D721Med (cell line): Measurements from ENCODE around the gene USP12.
A peak's percentile ranks its signal among the peaks of the same experiment; 100 is the strongest.
"Not testable (repeated sequence)": the region's sequence is repeated elsewhere in the genome, so short reads cannot be mapped to it uniquely, and the experiment has no call there.

Experiments
- DNase-seq: peaks from one replicate; pipeline ENCODE4 v3.0.0; 2011; ENCODE audit warnings: low spot score; ENCODE audit not compliant: insufficient read length
- FAIRE-seq: peaks from 2 replicates; lab custom pipeline; 2011; peaks lifted over from hg19 to GRCh38; lab: Jason Lieb, UNC
- CTCF ChIP-seq: IDR thresholded peaks from 2 replicates; pipeline ENCODE4 v1.5.1; 2012; ENCODE audit warnings: mild to moderate bottlenecking, control low read depth; ENCODE audit not compliant: insufficient read depth; ENCODE audit errors: missing control alignments

The USP12 gene, protein sequence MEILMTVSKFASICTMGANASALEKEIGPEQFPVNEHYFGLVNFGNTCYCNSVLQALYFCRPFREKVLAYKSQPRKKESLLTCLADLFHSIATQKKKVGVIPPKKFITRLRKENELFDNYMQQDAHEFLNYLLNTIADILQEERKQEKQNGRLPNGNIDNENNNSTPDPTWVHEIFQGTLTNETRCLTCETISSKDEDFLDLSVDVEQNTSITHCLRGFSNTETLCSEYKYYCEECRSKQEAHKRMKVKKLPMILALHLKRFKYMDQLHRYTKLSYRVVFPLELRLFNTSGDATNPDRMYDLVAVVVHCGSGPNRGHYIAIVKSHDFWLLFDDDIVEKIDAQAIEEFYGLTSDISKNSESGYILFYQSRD

DNA sequence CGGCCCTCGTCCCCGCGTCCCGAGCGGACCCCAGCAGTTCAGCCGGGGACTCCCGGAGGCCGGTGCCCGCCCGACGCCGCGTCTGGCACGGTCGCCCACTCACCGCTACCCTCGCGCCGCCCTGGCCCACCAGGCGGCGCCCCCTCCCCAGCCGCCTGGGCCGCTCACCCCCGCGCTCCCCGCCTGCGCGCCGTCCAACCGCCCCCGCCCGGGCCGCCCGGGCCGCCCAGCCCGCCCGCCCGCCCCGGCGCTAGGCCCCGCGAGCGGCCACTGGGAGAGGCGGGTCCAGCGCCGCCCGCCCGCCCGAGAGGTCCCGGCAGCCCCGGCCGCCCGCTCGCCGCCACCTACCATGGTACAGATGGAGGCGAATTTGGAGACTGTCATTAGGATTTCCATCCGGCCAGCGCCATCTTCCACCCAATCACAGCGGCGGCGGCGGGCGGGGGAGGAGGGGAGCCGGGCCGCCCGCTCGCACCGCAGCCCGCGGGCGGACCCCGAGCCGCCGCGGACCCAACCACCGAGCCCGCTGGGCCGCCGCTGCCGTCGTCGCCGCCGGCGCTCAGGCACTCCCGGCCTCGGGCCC lies at the start of gene USP12:
Gene USP12 (minus strand): TSS at position 568 of the 583 bp plus-strand sequence. CDS start 172 bp downstream, at position 396.
- FAIRE-seq (no peak), DNase-seq (no peak)

GRCh38 chr13:27219611-27220010 lies 48.0 kb upstream of the USP12 start:
- FAIRE-seq, result no peak
- TF ChIP-seq CTCF, result no peak

More for the DNA sequence above, at the start of gene USP12:
- peak; percentile 16 for TF ChIP-seq CTCF

DNA sequence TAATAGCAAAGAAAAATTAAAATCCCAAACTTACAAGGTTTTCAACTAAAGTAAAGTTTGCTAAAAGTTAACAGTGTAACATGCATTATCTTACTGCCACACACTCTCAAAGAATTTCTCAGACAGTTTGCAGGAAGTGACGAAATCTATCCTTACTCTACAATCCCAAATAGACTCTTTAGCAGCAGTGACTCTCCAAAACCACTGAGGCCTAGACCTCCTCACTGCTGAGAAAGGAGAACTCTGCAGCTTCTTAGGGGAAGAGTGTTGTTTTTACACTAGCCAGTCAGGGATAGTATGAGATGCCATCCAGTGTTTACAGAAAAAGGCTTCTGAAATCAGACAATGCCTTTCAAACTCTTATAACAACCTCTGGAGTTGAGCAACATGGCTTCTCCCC lies 47.2 kb upstream of the USP12 start:
- FAIRE-seq, DNase-seq: not testable (repeated sequence)

More at GRCh38 chr13:27219611-27220010, 48.0 kb upstream of the USP12 start:
- no peak for DNase-seq

DNA sequence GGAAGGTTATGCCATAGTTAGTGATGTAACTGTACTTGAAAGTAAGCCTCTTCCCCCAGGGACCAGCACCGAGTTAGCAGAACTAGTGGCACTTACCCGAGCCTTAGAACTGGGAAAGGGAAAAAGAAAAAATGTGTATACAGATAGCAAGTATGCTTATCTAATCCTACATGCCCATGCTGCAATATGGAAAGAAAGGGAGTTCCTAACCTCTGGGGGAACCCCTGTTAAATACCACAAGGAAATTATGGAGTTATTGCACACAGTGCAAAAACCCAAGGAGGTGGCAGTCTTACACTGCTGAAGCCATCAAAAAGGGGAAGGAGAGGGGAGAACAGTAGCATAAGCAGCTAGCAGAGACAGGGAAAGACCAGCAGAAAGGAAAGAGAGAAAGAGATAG lies 46.2 kb upstream of the USP12 start:
- not testable (repeated sequence) for DNase-seq, FAIRE-seq

- DNase-seq, FAIRE-seq: not testable (repeated sequence)
These were observed 41.8 kb upstream of the USP12 start for GRCh38 chr13:27213386-27213785.

DNA sequence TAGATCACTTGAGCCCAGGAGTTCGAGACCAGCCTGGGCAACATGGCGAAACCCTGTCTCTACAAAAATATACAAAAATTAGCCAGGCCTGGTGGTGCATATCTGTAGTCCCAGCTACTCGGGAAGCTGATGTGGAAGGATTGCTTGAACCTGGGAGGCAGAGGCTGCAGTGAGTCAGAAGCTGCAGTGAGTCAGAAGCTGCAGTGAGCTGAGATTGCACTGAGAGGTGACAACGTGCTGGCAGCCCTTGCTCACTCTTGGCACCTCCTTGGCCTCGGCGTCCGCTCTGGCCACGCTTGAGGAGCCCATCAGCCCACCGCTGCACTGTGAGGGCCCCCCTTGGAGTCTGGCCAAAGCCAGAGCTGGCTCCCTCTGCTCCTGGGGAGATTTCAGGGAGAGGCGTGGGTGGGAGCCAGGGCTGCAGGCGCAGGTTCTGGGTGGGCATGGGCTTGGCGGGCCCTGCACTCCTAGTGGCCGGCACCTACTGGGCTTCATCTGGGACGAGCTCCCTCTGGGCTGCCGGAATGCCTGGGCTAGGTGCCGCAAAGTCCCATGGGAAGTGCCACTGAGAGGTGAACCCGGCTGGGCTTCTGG lies 40.3 kb upstream of the USP12 start:
- DNase-seq, result no peak
- FAIRE-seq, result no peak
- no peak for TF ChIP-seq CTCF

DNA sequence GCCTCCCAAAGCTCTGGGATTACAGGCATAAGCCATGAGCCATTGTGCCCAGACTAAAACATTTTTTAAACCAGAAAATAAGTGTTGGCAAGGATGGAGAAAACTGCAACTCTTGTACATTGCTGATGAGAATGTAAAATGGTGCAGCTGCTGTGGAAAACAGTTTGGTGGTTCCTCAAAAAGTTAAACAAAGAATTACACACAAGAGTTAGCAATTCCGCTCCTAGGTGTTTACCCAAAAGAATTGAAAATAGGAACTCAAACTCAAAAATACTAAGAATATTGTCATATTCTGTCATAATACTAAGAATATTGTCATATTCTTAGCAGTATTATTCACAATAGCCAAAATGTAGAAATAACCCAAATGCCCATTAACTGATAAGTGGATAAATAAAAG lies 39.7 kb upstream of the USP12 start:
- no peak for FAIRE-seq
- DNase-seq, result no peak
- TF ChIP-seq CTCF, result no peak

GRCh38 chr13:27208514-27208913 lies 36.9 kb upstream of the USP12 start:
- FAIRE-seq (no peak), DNase-seq (no peak)
- no peak for TF ChIP-seq CTCF
